ENCODE data around the gene HMG20B.
"Not testable (repeated sequence)": the region's sequence is repeated elsewhere in the genome, so short reads cannot be mapped to it uniquely, and the experiment has no call there.

HMG20B gene

DNA sequence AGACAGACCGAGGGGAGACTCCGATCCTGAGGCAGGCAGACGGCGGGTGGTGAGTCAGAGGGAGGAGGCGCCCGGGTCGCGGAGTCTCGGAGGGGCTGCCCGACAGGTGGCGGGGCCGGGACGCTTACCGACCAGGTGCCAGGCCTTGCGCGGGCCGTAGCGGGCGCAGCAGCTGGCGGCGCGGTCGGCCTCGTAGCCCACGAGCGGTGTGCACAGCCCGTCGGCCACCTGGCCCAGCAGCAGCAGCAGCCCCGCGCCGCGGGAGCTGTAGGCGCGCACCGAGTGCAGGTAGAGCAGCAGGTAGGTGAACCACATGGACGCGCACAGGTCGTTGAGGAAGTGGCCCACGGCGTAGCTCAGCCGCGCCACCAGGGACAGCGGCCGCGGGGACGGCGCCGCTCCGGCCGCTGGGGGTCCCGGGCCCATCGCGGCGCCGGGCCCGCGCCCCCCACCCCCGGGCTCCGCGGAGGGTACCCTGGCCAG, 15.7 kb upstream of the HMG20B start:
- DNase-seq = no peak

DNA sequence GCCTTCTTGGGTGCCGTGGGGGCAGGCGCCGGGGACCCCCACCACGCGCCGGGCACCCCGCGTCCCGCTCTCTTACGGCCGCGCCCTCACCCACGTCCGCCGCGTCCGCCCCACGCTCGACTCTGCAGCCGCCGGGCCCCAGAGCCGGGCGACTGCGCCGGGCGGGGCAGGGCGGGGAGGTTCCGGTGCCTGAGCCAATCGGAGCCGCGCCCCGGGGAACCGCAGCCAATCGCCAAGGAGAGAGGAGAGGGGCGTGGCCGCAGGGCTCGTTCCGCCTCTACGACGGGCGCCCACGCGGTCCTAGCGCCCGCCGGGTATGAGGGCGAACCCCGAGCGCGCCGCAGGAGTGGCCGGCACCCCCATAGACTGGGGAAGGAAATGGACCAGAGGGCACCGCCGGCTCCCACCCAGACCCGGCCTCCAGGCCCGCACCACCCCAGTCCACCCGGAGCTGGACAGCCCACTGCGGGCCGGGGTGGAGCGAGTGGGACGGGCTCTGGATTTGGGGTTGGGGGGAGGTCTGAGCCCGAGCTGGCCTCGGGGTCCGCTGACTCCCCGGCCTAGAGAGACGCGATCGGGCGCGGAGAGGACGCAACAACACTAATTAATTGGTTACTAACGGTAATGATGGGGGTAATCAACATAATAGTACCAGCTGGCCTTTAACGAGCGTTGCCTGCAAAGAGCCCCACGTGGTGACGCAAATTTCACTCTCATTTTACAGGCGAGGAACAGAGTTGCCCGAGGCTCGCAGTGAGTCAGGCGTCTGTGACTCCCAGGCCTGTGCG, 15.1 kb upstream of the HMG20B start, which contains the start of gene MFSD12:
Gene MFSD12 (minus strand): TSS at position 126 of the 788 bp plus-strand sequence. CDS start 183 bp downstream, outside the sequence.
- DNase-seq = peak; percentile 95

DNA sequence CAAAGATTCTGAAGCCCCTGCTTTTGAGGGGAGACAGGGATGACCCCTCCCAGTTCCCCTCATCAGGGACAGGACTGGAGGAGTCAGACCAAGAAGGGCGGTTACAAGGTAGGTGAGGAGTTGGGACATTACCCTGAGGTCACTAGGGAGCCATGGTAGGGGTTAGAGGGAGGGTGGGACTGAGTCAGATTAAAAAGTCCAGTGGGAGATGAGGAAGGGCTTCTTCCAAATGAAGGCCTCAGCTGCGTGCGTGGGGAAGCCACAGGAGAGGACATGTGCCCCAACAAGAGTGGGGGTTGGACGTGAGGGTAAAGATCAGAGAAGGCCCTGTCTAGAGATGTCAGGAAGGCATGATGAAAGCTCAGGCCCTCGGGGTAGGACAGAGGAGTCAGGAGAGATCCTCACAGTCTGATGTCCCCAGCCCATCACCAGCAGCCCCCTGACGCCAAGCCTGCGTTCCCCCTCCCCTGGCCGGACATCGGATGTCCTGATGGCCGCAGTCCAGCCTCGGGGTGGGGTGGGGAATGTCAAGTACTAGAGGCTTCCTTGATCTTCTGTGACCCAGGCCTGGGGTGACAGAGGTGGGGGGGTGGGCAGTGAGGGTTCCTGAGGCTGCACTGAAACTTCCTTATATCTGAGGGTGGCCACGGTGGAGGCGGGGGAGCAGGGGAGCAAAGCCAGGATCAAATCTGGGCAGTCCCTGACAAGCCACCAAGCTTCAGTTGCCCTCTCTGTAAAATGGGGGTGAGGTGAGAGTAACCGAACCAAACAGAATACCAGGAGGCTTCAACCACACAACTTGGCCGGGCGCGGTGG, 8.8 kb upstream of the HMG20B start:
- no peak for DNase-seq

GRCh38 chr19:3565139-3565538, 7.6 kb upstream of the HMG20B start:
- no peak for DNase-seq

GRCh38 chr19:3570042-3570441, 2.7 kb upstream of the HMG20B start:
- DNase-seq = not testable (repeated sequence)

GRCh38 chr19:3570606-3571011, 2.1 kb upstream of the HMG20B start:
- no peak for DNase-seq

DNA sequence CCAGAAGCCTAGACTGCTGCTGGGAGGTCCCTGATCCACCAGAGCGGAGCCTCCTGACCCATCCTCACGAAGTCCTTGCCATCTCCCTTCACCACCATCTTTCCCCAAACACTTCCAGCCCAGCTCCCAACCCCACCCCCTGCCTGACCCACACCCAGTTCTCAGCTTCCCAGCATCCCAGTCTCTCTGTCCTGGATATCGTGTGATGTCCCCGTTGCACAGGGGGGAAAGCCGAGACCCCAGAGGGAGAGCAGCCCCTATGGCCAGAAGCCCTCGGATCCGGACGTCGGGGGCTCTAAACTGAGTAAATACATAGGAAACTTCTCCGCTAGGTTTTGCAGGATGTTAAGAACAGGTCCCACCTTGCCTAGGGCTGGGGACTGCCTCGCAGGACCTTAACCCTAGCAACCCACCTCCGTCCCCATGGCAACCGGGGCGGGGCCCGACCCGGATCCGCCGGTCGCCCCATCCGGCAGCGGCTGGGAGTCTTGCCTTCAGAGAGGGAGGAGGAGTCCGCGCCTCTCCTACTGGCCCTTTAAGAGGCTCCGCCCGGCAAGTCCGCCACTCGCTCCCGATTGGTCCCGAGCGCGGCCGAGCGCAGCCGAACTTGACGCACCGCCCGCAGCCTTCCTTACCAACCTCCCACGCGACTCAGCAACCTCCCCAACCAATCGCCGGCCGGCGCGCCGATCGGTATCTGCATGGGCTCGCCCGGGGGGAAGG, 451 bp upstream of the HMG20B start:
- peak; percentile 97 for DNase-seq

- no peak for DNase-seq
Observed at GRCh38 chr19:3573162-3573857, 566 bp downstream of the HMG20B start.

DNA sequence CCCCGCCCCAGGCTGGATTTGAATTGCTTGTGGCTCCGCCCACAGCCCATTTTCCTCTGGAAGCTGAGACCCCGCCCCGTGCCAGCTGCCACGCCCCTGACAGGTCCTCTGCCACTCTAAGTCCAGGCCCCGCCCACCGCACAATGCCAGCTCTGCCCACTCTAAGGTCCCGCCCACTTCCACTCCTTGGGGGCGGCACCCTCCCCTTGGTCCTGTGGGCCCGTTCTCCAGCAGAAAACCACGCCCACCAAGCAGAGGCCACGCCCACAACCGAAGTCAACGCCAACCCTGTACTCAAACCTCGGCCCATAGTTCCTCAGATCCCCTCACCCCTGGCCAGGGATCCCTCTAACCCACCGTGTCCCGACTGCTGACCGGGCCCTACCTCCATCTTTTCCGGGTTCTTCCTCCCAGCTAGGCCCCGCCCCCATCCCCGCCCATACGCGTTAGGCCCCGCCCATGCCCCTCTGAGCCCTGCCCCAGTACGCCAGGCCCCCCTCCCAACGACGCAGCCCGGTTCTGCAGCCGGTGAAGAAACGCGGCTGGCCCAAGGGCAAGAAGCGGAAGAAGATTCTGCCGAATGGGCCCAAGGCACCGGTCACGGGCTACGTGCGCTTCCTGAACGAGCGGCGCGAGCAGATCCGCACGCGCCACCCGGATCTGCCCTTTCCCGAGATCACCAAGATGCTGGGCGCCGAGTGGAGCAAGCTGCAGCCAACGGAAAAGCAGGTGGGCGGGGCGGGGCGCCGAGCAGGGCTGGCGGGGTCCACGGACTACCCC, 1.3 kb downstream of the HMG20B start:
- peak; percentile 18 for DNase-seq

- DNase-seq = no peak
Observed at GRCh38 chr19:3575260-3575741, 2.6 kb downstream of the HMG20B start.

GRCh38 chr19:3575949-3576673, 3.4 kb downstream of the HMG20B start:
- DNase-seq = no peak

DNA sequence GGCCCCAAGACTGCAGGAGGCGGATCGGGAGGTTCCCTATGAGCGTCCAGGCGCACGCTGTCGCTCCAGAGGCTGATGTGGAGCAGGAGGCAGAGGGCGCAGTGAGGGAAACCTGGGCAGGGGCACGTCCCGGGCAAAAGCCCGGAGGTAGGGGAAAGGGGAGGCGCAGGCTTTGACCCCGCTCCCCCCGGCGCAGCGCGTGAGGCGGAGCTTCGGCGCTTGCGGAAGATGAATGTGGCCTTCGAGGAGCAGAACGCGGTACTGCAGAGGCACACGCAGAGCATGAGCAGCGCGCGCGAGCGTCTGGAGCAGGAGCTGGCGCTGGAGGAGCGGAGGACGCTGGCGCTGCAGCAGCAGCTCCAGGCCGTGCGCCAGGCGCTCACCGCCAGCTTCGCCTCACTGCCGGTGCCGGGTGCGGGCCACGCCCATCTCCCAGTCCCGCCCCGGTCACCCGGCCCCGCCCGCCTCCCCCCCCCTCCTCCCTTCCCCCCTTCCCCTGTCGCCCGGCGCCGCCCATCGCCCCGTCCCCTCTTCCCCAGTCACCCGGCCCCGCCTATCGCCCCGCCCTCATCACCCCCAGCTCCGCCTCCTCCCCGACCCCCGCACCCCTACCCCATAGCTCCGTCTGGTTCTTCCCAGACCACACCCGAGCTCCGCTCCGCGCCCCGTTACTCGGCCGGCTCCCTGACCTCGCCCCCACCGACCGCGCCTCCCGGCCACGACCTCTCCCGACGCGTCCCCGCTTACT, 4.1 kb downstream of the HMG20B start:
- no peak for DNase-seq

DNA sequence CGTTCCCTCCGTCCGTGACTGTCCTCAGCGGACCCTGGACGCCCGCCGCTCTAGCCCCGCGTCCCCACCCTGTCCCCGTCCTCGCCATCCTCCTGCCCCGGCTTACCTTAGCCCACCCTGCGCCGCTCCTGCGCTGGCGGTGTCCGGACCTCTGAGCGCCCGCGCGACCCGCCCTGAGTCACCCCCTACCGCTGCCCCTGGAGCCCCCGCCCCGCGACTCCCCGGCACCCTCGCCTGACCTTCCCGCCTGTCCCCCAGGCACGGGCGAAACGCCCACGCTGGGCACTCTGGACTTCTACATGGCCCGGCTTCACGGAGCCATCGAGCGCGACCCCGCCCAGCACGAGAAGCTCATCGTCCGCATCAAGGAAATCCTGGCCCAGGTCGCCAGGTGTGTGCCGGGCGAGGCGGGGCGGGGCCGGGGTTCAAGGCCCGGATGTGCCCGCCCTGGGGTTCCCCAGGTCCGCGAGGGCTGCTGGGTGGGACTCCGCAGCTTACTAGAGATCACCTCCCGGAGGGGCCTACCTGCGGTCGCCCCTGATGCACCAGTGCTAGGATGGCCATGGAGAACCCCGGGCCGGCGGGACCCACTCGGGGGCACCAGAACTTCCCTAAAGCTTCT, 5.1 kb downstream of the HMG20B start:
- DNase-seq = no peak

- DNase-seq = no peak
Observed at GRCh38 chr19:3578390-3578789, 5.6 kb downstream of the HMG20B start.

DNA sequence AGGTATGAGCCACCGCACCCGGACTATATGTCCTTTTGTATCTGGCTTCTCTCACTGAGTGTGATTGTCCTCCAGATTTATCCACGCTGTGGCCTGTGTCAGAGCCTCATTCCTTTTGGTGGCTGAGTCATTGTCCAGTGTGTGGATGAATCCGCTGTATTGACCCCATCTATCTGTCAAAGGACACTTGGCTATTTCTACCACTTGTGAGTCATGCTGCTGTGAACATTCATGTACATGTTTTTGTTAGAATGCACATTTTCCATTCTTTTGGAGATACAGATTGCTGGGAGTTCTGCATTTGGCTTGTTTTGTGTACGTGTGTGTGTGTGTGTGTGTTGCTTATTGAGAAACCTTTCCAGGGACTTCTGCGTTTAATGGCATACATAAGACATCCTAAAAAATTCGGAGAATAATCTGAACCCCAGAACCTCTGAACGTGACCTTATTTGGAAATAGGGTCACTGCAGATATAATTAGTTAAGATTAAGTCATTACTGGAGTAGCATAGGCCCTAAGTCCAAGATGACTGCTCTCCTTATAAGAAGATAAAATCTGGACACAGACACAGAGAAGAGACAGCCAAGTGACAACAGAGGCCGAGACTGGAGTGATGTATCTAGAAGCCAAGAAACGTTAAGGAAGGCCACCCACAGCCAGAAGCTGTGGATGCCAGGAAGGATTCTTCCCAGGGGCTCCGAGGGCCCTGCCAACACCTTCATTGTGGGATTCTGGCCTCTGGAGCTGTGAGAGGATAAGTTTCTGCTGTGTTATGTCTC, 7.6 kb downstream of the HMG20B start:
- no peak for DNase-seq

DNA sequence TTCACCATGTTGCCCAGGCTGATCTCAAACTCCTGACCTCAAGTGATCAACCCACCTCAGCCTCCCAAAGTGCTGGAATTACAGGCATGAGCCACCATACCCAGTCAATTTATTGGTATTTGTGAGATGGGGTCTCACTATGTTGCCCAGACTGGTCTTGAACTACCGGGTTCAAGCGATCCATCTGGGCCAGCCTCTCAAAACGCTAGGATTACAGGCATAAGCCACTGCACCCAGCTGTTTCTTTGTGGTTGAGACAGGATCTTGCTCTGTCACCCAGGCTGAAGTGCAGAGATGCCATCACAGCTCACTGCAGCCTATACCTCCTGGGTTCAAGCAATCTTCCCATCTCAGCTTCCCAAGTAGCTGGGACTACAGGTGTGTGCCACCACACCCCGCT, 9.0 kb downstream of the HMG20B start:
- not testable (repeated sequence) for DNase-seq

GRCh38 chr19:3584036-3584802, 11.5 kb downstream of the HMG20B start:
- not testable (repeated sequence) for DNase-seq
